ENCODE data around the gene ITGA2B. TPM values are rescaled to one million over a fixed set of nuclear protein-coding genes. Genes with fewer than 3 reads are reported as not detected.
"Not testable (repeated sequence)": the region's sequence is repeated elsewhere in the genome, so short reads cannot be mapped to it uniquely, and the experiment has no call there.

Gene ITGA2B
- polyA plus RNA-seq, 10 donors = 1.3 to 3.9 (median 2.0) TPM

DNA sequence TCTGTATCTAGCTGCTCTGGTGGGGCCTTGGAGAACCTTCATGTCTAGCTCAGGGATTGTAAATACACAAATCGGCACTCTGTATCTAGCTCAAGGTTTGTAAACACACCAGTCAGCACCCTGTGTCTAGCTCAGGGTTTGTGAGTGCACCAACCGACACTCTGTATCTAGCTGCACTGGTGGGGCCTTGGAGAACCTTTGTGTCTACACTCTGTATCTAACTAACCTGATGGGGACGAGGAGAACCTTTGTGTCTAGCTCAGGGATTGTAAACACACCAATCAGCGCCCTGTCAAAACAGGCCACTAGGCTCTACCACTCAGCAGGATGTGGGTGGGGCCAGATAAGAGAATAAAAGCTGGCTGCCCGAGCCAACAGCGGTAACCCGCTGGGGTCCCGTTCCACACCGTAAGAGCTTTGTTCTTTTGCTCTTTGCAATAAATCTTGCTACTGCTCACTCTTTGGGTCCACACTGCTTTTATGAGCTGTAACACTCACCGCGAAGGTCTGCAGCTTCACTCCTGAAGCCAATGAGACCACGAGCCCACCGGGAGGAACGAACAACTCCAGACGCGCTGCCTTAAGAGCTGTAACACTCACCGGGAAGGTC, 19.9 kb downstream of the ITGA2B start:
- not testable (repeated sequence) for DNase-seq

- DNase-seq = not testable (repeated sequence)
These were observed 20.8 kb downstream of the ITGA2B start for GRCh38 chr17:44368391-44369243.

DNA sequence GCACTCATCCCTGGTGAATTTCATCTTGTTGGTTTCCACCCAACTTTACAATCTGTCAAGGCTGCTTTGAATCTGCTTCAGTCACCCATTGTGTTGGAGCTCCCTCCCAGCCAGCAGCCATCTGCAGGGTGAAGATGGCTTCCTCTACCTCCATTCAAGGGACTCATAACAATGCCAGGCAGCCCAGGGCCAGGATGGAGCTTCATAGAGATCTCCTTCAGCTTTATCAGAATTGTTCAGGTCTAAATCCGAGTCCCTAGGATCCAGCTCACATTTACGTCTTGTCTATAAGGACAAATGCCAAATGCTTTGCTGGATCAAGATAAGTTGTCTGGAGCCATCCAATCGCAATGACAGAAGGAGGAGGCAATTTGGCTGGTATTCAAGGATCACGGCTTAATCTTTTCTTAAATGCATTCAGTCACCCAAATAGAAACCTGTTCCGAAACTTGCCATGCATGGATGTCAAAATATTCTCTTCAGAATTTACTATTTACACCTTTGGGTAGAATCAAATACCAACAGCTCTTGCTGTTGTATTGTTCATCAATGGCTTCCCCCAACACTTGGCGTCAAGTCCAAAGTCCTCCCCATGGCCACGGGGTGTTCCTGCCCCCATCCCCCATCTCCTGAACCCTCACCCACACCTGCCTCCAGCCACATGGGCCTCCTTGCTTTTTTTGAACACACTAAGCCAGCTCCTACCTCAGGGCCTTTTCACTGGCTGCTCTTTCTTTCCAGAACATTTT, 22.0 kb downstream of the ITGA2B start:
- no peak for DNase-seq

- not testable (repeated sequence) for DNase-seq
These were observed 24.4 kb downstream of the ITGA2B start for GRCh38 chr17:44365051-44365450.

DNA sequence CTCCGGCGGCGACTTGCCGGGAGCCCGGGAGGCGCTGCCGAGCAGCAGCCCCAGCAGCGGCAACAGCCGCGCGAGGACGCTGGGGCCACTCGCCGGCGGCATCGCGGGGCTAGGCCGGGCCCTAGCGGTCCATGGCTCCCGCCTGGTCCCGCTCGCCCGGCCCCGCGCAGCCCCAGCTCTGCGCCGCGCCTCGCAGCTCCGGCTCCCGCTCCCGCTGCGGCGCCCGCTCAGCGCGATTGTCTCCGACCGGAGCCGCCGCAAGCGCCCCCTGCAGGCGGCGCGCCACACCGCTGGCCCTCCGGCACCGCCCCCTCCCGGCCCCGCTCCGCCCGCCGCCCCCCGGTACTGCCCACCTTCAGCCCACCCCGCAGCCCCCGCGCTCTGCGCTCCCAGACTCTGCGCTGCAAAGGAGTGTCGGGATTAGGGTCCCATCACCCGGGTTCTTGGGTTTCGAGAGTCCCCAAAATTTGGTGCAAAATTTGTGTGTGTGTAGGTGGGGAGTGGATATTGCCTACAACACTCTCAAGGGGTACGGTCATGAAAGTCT, 25.8 kb downstream of the ITGA2B start, which contains the start of gene FAM171A2:
FAM171A2 (minus strand) TSS at position 241 of the 547 bp plus-strand sequence; CDS start at position 102, 139 bp downstream.
- DNase-seq = peak in 2 of 3 donors; percentile 83 to 86

GRCh38 chr17:44362949-44363612, 26.4 kb downstream of the ITGA2B start:
- peak in 1 of 3 donors; percentile 70 for DNase-seq

- peak in 1 of 3 donors; percentile 41 for DNase-seq
These were observed 26.9 kb downstream of the ITGA2B start for GRCh38 chr17:44362459-44362948.

- DNase-seq = peak in 1 of 3 donors; percentile 50
These were observed 27.9 kb downstream of the ITGA2B start for GRCh38 chr17:44361292-44362260.

- DNase-seq = peak in 1 of 3 donors; percentile 68
These were observed 28.6 kb downstream of the ITGA2B start for GRCh38 chr17:44360826-44361225.

GRCh38 chr17:44360144-44360533, 29.3 kb downstream of the ITGA2B start:
- no peak for DNase-seq

DNA sequence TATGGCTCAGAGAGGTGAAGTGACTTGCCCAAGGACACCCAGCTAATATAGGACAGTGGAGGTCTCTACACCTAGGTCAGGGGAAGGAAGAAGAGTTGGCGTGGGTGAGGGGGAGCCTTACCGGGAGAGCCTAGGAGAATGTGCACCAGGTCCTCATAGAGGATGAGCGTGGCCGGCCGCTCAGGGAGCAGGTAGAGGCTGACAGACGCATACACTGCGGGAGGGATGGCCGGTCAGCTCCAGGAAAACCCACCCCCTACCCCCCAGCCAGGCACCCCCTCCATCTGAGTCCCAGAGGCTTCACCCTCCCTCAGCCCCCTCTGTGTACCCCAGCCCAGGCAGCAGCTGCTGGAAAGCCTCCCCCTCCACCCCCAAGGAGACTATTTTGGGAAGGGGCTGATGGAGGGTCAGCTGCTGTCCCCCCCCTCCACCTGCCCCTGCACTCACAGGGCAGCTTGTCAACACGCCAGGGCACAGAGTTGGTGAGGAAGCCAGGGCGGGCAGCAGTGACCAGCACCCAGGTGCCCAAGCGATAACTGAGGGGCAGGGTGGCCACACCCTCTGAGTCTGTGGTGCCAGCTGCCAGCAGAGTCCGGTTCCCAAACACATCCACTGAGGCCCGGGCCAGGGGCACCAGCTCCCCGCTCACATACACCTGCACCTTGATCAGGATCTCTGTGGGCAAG, 29.8 kb downstream of the ITGA2B start:
- DNase-seq = no peak

DNA sequence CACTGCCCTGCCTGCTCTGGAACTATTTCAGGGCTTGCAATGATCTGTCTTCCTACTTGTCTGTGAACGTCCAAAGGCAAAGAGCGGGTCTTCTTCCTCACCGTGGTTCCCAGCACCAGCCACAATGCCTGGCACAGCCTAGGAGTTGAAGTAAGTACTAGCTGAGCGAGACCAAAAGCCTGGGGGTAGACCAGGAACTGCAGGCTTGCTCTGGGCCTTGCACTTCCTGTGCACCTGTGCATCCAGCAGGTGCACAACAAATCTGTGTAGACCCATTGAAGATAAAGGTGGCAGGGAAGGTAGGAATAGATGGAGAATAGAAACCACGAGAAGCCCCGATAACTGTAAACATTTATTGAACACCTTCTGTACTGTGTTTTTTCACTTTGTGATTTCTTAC, 30.4 kb downstream of the ITGA2B start:
- no peak for DNase-seq

DNA sequence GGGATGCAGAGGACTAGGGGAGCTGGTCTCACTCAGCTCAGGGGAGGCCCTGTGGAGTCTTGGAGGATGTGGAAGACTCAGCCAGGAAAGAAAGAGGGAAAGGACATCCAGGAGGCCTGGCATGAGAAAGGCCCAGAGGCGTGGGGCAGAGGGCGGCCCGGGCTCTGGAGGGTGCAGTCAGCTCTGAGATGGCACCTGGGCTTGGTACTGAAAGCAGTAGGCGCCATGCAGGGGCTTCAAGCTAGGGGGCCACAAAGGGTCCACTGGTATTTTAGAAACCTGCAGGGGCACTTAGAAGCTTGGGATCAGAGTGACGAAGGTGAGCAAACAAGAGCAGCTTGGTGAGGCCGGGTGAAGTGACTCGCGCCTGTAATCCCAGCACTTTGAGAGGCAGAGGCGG, 31.4 kb downstream of the ITGA2B start:
- DNase-seq = no peak

- DNase-seq = no peak
These were observed 33.2 kb downstream of the ITGA2B start for GRCh38 chr17:44356241-44356640.

DNA sequence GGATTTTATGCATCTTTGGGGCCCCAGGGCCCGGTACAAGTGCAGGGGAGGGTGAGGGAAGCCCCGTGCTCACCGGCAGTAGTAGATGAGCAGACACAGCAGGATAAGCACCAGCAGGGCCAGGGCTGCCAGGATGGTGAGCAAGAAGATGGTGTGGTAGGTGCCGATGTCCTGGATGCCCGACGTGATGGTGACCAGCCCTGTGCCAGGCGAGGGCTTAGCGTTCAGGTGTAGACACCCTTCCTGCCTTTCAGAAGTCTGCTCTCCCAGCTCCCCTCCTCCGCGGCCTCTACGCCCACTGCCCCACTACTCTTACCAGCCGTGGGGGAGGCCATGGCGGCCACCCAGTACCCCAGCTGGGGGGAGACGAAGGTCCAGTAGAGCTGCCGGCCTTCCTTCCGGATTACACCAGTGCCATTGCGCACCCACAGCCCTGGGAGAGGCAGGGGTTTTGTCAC, 33.8 kb downstream of the ITGA2B start:
- no peak for DNase-seq

DNA sequence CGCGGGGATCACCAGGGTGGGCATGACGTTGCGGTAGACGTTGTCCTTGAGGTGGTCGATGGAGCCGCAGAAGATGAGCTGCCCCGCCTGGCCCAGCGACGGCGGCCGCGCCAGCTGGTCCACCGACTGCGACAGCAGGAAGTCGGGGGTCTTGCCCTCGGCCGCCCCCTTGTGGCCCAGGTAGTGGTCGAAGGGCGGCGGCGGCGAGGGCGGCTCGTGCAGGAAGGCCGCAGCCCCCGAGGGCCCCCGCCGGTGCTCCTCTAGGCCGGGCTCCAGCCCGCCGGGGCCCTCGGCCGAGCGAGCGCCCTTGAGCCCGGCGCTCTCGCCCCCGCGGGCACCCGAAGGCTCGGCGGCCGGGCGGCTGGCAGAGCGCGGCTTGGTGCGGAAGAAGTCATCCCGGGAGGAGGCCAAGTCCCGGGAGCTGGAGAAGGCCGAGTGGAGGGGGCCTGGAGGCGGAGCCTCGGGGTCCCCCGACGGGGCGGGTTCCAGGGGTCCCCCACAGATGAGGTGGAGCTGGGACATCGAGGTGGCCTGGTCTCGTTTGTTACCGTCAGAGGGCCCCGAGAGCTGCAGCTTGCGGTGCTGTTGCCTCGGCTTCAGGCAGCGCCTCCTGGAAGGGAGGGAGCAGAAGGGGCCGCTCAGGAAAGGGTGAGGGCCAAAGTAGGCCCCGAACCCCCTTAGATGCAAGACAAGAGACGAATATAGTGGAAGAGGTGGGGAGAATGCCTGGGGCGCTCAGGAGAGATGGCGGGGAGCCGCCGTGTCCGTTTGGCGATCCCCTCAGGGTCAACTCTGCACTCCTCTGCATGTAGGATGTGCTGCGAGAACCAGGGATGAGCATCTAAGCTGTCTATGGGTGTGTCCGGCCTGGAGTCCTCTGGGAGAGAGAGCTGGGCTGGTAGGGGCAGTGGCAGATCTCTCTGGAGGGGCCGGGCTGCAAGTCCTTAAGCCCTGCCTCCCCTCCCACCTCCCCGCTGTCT, 34.6 kb downstream of the ITGA2B start:
- DNase-seq = peak in 1 of 3 donors; percentile 80

- DNase-seq = peak in 1 of 3 donors; percentile 77
These were observed 35.6 kb downstream of the ITGA2B start for GRCh38 chr17:44353672-44354331.

Measured in muscle of back (tissue), 11 donors.